ENCODE results near the gene NEU3.
"Not testable (repeated sequence)": the region's sequence is repeated elsewhere in the genome, so short reads cannot be mapped to it uniquely, and the experiment has no call there.

NEU3 gene

GRCh38 chr11:74990941-74991340, 2.2 kb downstream of the NEU3 start:
- Histone ChIP-seq H3K4me3 (no peak overlapping the region), H3K36me3 (peaks cover 18 to 33% (median 26%) of the 10 kb centered on the region in 11 experiments), H3K27ac (peak overlapping the region in 4 of 11 experiments; percentile 1 to 85 (median 18); a peak in 2 of 22 replicates), H3K9me3 (replicated peaks in 1 of 11) (no peaks in the 10 kb centered on the region), H3K4me2 (peak overlapping the region; percentile 21 to 98 (median 88)), H3K9ac (peak overlapping the region in 2 of 11 experiments; percentile 19 to 34; a peak in 2 of 22 replicates), H3K4me1 (peaks cover 40 to 54% (median 48%) of the 10 kb centered on the region in 10 experiments), H3K27me3 (no peaks in the 10 kb centered on the region), H4K20me1 (peaks cover 0 to 35% (median 0%) of the 10 kb centered on the region in 11 experiments; a peak in 4 of 22 replicates)
- TF ChIP-seq Cebpa-rat (IDR thresholded peaks at IDR 0.05) = no peak

GRCh38 chr11:74992852-74993251, 4.1 kb downstream of the NEU3 start:
- no peak for TF ChIP-seq Cebpa-rat (IDR thresholded peaks at IDR 0.05)
- H3K27ac ChIP-seq = no peak overlapping the region
- peaks cover 0 to 35% (median 0%) of the 10 kb centered on the region in 11 experiments; a peak in 4 of 22 replicates for H4K20me1 ChIP-seq
- peaks cover 39 to 51% (median 45%) of the 10 kb centered on the region in 10 experiments for H3K4me1 ChIP-seq
- peaks cover 28 to 49% (median 45%) of the 10 kb centered on the region in 11 experiments for H3K36me3 ChIP-seq
- H3K27me3 ChIP-seq = no peaks in the 10 kb centered on the region
- no peaks in the 10 kb centered on the region for H3K9me3 ChIP-seq (replicated peaks in 1 of 11)
- H3K4me2 ChIP-seq = peak overlapping the region; percentile 23 to 98 (median 88); a peak in 20 of 22 replicates
- no peak overlapping the region for H3K4me3 ChIP-seq
- no peak overlapping the region for H3K9ac ChIP-seq

- Histone ChIP-seq H3K4me1 (no peaks in the 10 kb centered on the region), H3K36me3 (peaks cover 23 to 100% (median 84%) of the 10 kb centered on the region in 11 experiments), H3K4me2 (no peak overlapping the region), H3K27ac (no peak overlapping the region), H3K27me3 (no peaks in the 10 kb centered on the region), H3K4me3 (no peak overlapping the region), H3K9me3 (replicated peaks in 1 of 11) (no peaks in the 10 kb centered on the region), H4K20me1 (no peaks in the 10 kb centered on the region), H3K9ac (no peak overlapping the region)
- no peak for TF ChIP-seq Cebpa-rat (IDR thresholded peaks at IDR 0.05)
These were observed 12.2 kb downstream of the NEU3 start for GRCh38 chr11:75000975-75001354.

GRCh38 chr11:75001686-75002085, 13.0 kb downstream of the NEU3 start:
- H3K4me2 ChIP-seq = no peak overlapping the region
- TF ChIP-seq Cebpa-rat (IDR thresholded peaks at IDR 0.05) = no peak
- no peak overlapping the region for H3K9ac ChIP-seq
- H4K20me1 ChIP-seq = no peaks in the 10 kb centered on the region
- no peak overlapping the region for H3K27ac ChIP-seq
- no peaks in the 10 kb centered on the region for H3K27me3 ChIP-seq
- H3K4me3 ChIP-seq = no peak overlapping the region
- no peaks in the 10 kb centered on the region for H3K4me1 ChIP-seq
- peaks cover 26 to 100% (median 84%) of the 10 kb centered on the region in 11 experiments for H3K36me3 ChIP-seq
- no peaks in the 10 kb centered on the region for H3K9me3 ChIP-seq (replicated peaks in 1 of 11)

GRCh38 chr11:75002516-75002915, 13.8 kb downstream of the NEU3 start:
- no peak overlapping the region for H3K9ac ChIP-seq
- H3K27me3 ChIP-seq = no peaks in the 10 kb centered on the region
- H3K36me3 ChIP-seq = peaks cover 27 to 100% (median 84%) of the 10 kb centered on the region in 11 experiments
- H3K4me3 ChIP-seq = no peak overlapping the region
- H4K20me1 ChIP-seq = no peaks in the 10 kb centered on the region
- TF ChIP-seq Cebpa-rat (IDR thresholded peaks at IDR 0.05) = no peak
- H3K27ac ChIP-seq = no peak overlapping the region
- H3K4me2 ChIP-seq = no peak overlapping the region
- no peaks in the 10 kb centered on the region for H3K4me1 ChIP-seq
- no peaks in the 10 kb centered on the region for H3K9me3 ChIP-seq (replicated peaks in 1 of 11)

- TF ChIP-seq Cebpa-rat (IDR thresholded peaks at IDR 0.05) = no peak
- Histone ChIP-seq H3K4me2 (no peak overlapping the region), H3K36me3 (peaks cover 43 to 100% (median 86%) of the 10 kb centered on the region in 11 experiments), H3K9ac (no peak overlapping the region), H3K9me3 (replicated peaks in 1 of 11) (no peaks in the 10 kb centered on the region), H3K27me3 (no peaks in the 10 kb centered on the region), H3K4me3 (no peak overlapping the region), H3K4me1 (no peaks in the 10 kb centered on the region), H4K20me1 (no peaks in the 10 kb centered on the region), H3K27ac (no peak overlapping the region)
These were observed 15.5 kb downstream of the NEU3 start for GRCh38 chr11:75004215-75004614.

- no peaks in the 10 kb centered on the region for H3K9me3 ChIP-seq (replicated peaks in 1 of 11)
- no peak overlapping the region for H3K4me3 ChIP-seq
- no peak overlapping the region for H3K9ac ChIP-seq
- no peak overlapping the region for H3K27ac ChIP-seq
- H3K4me2 ChIP-seq = no peak overlapping the region
- H3K4me1 ChIP-seq = no peaks in the 10 kb centered on the region
- TF ChIP-seq Cebpa-rat (IDR thresholded peaks at IDR 0.05) = no peak
- no peaks in the 10 kb centered on the region for H3K27me3 ChIP-seq
- peaks cover 48 to 91% (median 77%) of the 10 kb centered on the region in 11 experiments for H3K36me3 ChIP-seq
- no peaks in the 10 kb centered on the region for H4K20me1 ChIP-seq
These were observed 22.6 kb downstream of the NEU3 start for GRCh38 chr11:75011357-75011756.

GRCh38 chr11:75011872-75012271, 23.1 kb downstream of the NEU3 start:
- H3K4me3 ChIP-seq = no peak overlapping the region
- TF ChIP-seq Cebpa-rat (IDR thresholded peaks at IDR 0.05) = no peak
- H4K20me1 ChIP-seq = no peaks in the 10 kb centered on the region
- H3K4me1 ChIP-seq = no peaks in the 10 kb centered on the region
- no peaks in the 10 kb centered on the region for H3K27me3 ChIP-seq
- H3K4me2 ChIP-seq = no peak overlapping the region
- H3K9ac ChIP-seq = no peak overlapping the region
- H3K27ac ChIP-seq = no peak overlapping the region
- H3K36me3 ChIP-seq = peaks cover 43 to 91% (median 76%) of the 10 kb centered on the region in 11 experiments
- H3K9me3 ChIP-seq (replicated peaks in 1 of 11) = peaks cover 0 to 4% (median 1%) of the 10 kb centered on the region in 11 experiments; a peak in 6 of 22 replicates

- Histone ChIP-seq H3K4me2 (peak overlapping the region in 1 of 11 experiments; percentile 9; a peak in 1 of 22 replicates), H3K27ac (no peak overlapping the region), H3K27me3 (no peaks in the 10 kb centered on the region), H4K20me1 (no peaks in the 10 kb centered on the region), H3K4me3 (no peak overlapping the region), H3K9ac (no peak overlapping the region), H3K36me3 (peaks cover 31 to 83% (median 76%) of the 10 kb centered on the region in 11 experiments), H3K4me1 (no peaks in the 10 kb centered on the region), H3K9me3 (replicated peaks in 1 of 11) (peaks cover 7 to 16% (median 13%) of the 10 kb centered on the region in 11 experiments)
- TF ChIP-seq Cebpa-rat (IDR thresholded peaks at IDR 0.05) = no peak
These were observed 24.3 kb downstream of the NEU3 start for GRCh38 chr11:75013051-75013450.

- peaks cover 17 to 27% (median 24%) of the 10 kb centered on the region in 11 experiments for H3K9me3 ChIP-seq (replicated peaks in 1 of 11)
- no peak overlapping the region for H3K4me3 ChIP-seq
- H3K4me2 ChIP-seq = no peak overlapping the region
- no peak overlapping the region for H3K9ac ChIP-seq
- TF ChIP-seq Cebpa-rat (IDR thresholded peaks at IDR 0.05) = no peak
- no peaks in the 10 kb centered on the region for H3K4me1 ChIP-seq
- peaks cover 27 to 83% (median 75%) of the 10 kb centered on the region in 11 experiments for H3K36me3 ChIP-seq
- no peaks in the 10 kb centered on the region for H3K27me3 ChIP-seq
- H4K20me1 ChIP-seq = no peaks in the 10 kb centered on the region
- no peak overlapping the region for H3K27ac ChIP-seq
These were observed 25.4 kb downstream of the NEU3 start for GRCh38 chr11:75014129-75014528.

- H3K4me1 ChIP-seq, H3K9ac ChIP-seq: not testable (repeated sequence)
These were observed 30.5 kb downstream of the NEU3 start for GRCh38 chr11:75019200-75019599.

GRCh38 chr11:75020328-75020727, 31.6 kb downstream of the NEU3 start:
- not testable (repeated sequence) for H3K27ac ChIP-seq, H3K27me3 ChIP-seq, H3K4me1 ChIP-seq, H3K4me2 ChIP-seq, H3K9ac ChIP-seq, H4K20me1 ChIP-seq, H3K4me3 ChIP-seq
- H3K36me3 ChIP-seq = peaks cover 0 to 38% (median 31%) of the 10 kb centered on the region in 11 experiments; a peak in 16 of 22 replicates
- peaks cover 27 to 41% (median 36%) of the 10 kb centered on the region in 11 experiments for H3K9me3 ChIP-seq (replicated peaks in 1 of 11)

More at GRCh38 chr11:75019200-75019599, 30.5 kb downstream of the NEU3 start:
- Histone ChIP-seq H3K9me3 (replicated peaks in 1 of 11) (peaks cover 27 to 41% (median 36%) of the 10 kb centered on the region in 11 experiments), H3K36me3 (peaks cover 0 to 41% (median 31%) of the 10 kb centered on the region in 11 experiments; a peak in 17 of 22 replicates)
- not testable (repeated sequence) for H3K4me3 ChIP-seq, H3K4me2 ChIP-seq, H3K27me3 ChIP-seq, H3K27ac ChIP-seq, H4K20me1 ChIP-seq
